K562 (cell line): ENCODE measurements around the gene SUFU. TPM values are rescaled to one million over a fixed set of nuclear protein-coding genes. Genes with fewer than 3 reads are reported as not detected.

Source experiments
- ATF3 ChIP-seq, 2 experiments: fragments of 450-650 bp in 1 of 2; sonication (generic) in 1 of 2; formaldehyde crosslinking in 1 of 2; IDR thresholded peaks in 1 of 2; conservative IDR thresholded peaks in 1 of 2; 2 replicates each; pipeline versions ENCODE4 v1.6.1 to v1.8.1; 2016 to 2023; ENCODE audit warnings: mild to moderate bottlenecking in 2 of 2, moderate library complexity in 2 of 2, inconsistent platforms in 1 of 2, missing genetic modification reagents in 1 of 2
- CBX2 ChIP-seq: fragments of 200-600 bp; sonication (generic); IDR thresholded peaks from one replicate; pipeline ENCODE4 v1.6.1; 2012; ENCODE audit warnings: mild to moderate bottlenecking, low read length, inconsistent platforms; ENCODE audit not compliant: insufficient read depth, poor library complexity, severe bottlenecking
- CREB5 ChIP-seq: fragments of 250-450 bp; sonication (Bioruptor Pico); IDR thresholded peaks from 2 replicates; pipeline ENCODE4 v1.5.0; 2020; ENCODE audit warnings: mild to moderate bottlenecking
- GABPB2 ChIP-seq: fragments of 250-450 bp; sonication (Bioruptor Pico); conservative IDR thresholded peaks from 2 replicates; pipeline ENCODE4 v1.5.1; 2021; ENCODE audit warnings: mild to moderate bottlenecking
- HDAC3 ChIP-seq: fragments of 450-650 bp; IDR thresholded peaks from 2 replicates; pipeline ENCODE4 v1.6.1; 2018; ENCODE audit warnings: borderline replicate concordance, mild to moderate bottlenecking, moderate library complexity; ENCODE audit not compliant: partially characterized antibody
- MIER1 ChIP-seq: fragments of 450-650 bp; IDR thresholded peaks from 2 replicates; pipeline ENCODE4 v1.6.1; 2016; ENCODE audit warnings: antibody characterized with exemption, mild to moderate bottlenecking, low read depth
- MITF ChIP-seq: IDR thresholded peaks from 2 replicates; pipeline ENCODE4 v1.6.1; 2014; ENCODE audit warnings: antibody characterized with exemption
- ZBTB9 ChIP-seq: fragments of 450-650 bp; formaldehyde crosslinking; IDR thresholded peaks from 2 replicates; pipeline ENCODE4 v1.4.0; 2020; ENCODE audit warnings: mild to moderate bottlenecking, moderate library complexity
- ZKSCAN8 ChIP-seq: fragments of 200-800 bp; sonication (Bioruptor generic); IDR thresholded peaks from 2 replicates; pipeline ENCODE4 v1.6.1; 2016; ENCODE audit warnings: missing genetic modification characterization, missing compliant biosample characterization
- ZNF165 ChIP-seq: fragments of 250-450 bp; sonication (Bioruptor Pico); IDR thresholded peaks from 2 replicates; pipeline ENCODE4 v1.4.0; 2020; ENCODE audit warnings: borderline replicate concordance
- ZNF311 ChIP-seq: fragments of 250-450 bp; sonication (Bioruptor Pico); IDR thresholded peaks from 2 replicates; pipeline ENCODE4 v1.4.0; 2020; ENCODE audit warnings: mild to moderate bottlenecking, moderate library complexity
- ZNF41 ChIP-seq: fragments of 250-450 bp; sonication (Bioruptor Pico); conservative IDR thresholded peaks from 2 replicates; pipeline ENCODE4 v1.4.0; 2020; ENCODE audit warnings: mild to moderate bottlenecking
- ZNF780A ChIP-seq: fragments of 250-450 bp; sonication (Bioruptor Pico); IDR thresholded peaks from 2 replicates; pipeline ENCODE4 v1.5.0; 2021; ENCODE audit warnings: mild to moderate bottlenecking
- polyA plus RNA-seq, 8 experiments: library from polyadenylated mRNA; depleted of rRNA in 4 of 8; stranded (reverse) in 5 of 8; unstranded in 3 of 8; fragments of >200 nt; fragmentation: Nextera tagmentation in 2 of 8; fragmentation: Illumina TruSeq in 1 of 8; extraction: Ambion mirVana in 2 of 8; extraction: Trizol in 1 of 8; gene quantifications; 2 replicates each; pipeline versions ENCODE4 v1.2.1 to v1.2.3, GENCODE V29; 2011 to 2014; ENCODE audit warnings: inconsistent platforms in 1 of 8, missing spikeins in 1 of 8
- total RNA-seq, 7 experiments: library from RNA; depleted of rRNA in 6 of 7; stranded (reverse); fragments of >200 nt in 6 of 7; fragmentation: Illumina TruSeq in 2 of 7; extraction: Trizol in 2 of 7; gene quantifications; 2 replicates each; pipeline versions ENCODE4 v1.2.1 to v1.2.3, GENCODE V29; 2011 to 2021; ENCODE audit warnings: low replicate concordance in 1 of 7
- TF ChIP-seq, protein P1 (sequence below): fragments of 200-800 bp; sonication (Bioruptor generic); IDR thresholded peaks from 2 replicates; pipeline ENCODE4 v1.6.1; 2016; ENCODE audit warnings: missing genetic modification characterization, missing compliant biosample characterization
- TF ChIP-seq, protein P2 (sequence below): fragments of 450-650 bp; IDR thresholded peaks from 2 replicates; pipeline ENCODE4 v1.6.1; 2016

The SUFU gene
- total and polyA plus RNA-seq, 9 of the 15 experiments (the other 6 are each of a cell fraction or from before 2014, with no cell fraction given) = 0.59 to 6.3 (median 0.82) TPM

- TF ChIP-seq, protein P1, sequence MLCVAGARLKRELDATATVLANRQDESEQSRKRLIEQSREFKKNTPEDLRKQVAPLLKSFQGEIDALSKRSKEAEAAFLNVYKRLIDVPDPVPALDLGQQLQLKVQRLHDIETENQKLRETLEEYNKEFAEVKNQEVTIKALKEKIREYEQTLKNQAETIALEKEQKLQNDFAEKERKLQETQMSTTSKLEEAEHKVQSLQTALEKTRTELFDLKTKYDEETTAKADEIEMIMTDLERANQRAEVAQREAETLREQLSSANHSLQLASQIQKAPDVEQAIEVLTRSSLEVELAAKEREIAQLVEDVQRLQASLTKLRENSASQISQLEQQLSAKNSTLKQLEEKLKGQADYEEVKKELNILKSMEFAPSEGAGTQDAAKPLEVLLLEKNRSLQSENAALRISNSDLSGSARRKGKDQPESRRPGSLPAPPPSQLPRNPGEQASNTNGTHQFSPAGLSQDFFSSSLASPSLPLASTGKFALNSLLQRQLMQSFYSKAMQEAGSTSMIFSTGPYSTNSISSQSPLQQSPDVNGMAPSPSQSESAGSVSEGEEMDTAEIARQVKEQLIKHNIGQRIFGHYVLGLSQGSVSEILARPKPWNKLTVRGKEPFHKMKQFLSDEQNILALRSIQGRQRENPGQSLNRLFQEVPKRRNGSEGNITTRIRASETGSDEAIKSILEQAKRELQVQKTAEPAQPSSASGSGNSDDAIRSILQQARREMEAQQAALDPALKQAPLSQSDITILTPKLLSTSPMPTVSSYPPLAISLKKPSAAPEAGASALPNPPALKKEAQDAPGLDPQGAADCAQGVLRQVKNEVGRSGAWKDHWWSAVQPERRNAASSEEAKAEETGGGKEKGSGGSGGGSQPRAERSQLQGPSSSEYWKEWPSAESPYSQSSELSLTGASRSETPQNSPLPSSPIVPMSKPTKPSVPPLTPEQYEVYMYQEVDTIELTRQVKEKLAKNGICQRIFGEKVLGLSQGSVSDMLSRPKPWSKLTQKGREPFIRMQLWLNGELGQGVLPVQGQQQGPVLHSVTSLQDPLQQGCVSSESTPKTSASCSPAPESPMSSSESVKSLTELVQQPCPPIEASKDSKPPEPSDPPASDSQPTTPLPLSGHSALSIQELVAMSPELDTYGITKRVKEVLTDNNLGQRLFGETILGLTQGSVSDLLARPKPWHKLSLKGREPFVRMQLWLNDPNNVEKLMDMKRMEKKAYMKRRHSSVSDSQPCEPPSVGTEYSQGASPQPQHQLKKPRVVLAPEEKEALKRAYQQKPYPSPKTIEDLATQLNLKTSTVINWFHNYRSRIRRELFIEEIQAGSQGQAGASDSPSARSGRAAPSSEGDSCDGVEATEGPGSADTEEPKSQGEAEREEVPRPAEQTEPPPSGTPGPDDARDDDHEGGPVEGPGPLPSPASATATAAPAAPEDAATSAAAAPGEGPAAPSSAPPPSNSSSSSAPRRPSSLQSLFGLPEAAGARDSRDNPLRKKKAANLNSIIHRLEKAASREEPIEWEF (CRISPR knock-in tag) = 0 out of 2 replicates have a peak, but pooled peaks have one; percentile 59
- TF ChIP-seq ZKSCAN8 (CRISPR knock-in tag) (0 out of 2 replicates have a peak, but pooled peaks have one; percentile 50), MIER1 (no peak), CBX2 (no peak), ZNF41 (CRISPR knock-in tag) (0 out of 2 replicates have a peak, but pooled peaks have one; percentile 51), GABPB2 (CRISPR knock-in tag) (no peak), MITF (peak; percentile 80), ZNF780A (CRISPR knock-in tag) (no peak), HDAC3 (peak; percentile 38), CREB5 (CRISPR knock-in tag) (0 out of 2 replicates have a peak, but pooled peaks have one; percentile 11), ZNF165 (no peak), ZBTB9 (CRISPR knock-in tag) (peak; percentile 55; the same call in 1 of the 2 replicates), ATF3 (IDR thresholded peaks at IDR 0.05) (peak; percentile 99), ATF3 (CRISPR knock-in tag; conservative IDR thresholded peaks at IDR 0.05) (peak; percentile 88), ZNF311 (CRISPR knock-in tag) (peak; percentile 49; the same call in 1 of the 2 replicates)
- TF ChIP-seq, protein P2, sequence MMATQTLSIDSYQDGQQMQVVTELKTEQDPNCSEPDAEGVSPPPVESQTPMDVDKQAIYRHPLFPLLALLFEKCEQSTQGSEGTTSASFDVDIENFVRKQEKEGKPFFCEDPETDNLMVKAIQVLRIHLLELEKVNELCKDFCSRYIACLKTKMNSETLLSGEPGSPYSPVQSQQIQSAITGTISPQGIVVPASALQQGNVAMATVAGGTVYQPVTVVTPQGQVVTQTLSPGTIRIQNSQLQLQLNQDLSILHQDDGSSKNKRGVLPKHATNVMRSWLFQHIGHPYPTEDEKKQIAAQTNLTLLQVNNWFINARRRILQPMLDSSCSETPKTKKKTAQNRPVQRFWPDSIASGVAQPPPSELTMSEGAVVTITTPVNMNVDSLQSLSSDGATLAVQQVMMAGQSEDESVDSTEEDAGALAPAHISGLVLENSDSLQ = peak; percentile 35; the same call in 1 of the 2 replicates
Observed at GRCh38 chr10:102455893-102456471, 47.8 kb upstream of the SUFU start (continued).
